ENCODE data around the gene COL23A1. TPM values are rescaled to one million over a fixed set of nuclear protein-coding genes. Genes with fewer than 3 reads are reported as not detected.

The COL23A1 gene
- total and polyA plus RNA-seq, 2 of the 8 experiments (the other 6 are each of a cell fraction or from before 2014, with no cell fraction given): 3.1 to 4.7 TPM

DNA sequence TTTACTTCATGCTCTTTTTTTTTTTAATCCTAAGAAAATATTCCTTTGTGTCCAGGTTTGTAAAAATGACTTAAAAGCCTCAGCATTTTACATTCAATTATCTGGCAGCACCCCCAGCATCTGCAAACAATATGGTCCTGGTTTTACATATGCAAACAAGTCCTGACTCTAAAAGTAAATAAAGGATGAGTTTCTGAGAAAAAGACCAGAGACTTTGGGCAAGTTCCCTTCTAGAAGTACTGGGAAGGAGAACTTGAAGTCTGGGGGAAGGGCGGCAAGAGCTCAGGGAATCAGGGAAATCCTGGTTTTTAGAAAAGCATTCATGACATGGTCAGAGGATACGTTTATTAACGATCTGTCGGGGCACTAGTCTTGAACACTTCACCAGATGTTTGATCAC is 25.8 kb downstream of the COL23A1 start (continued):
- TF ChIP-seq, protein P1, sequence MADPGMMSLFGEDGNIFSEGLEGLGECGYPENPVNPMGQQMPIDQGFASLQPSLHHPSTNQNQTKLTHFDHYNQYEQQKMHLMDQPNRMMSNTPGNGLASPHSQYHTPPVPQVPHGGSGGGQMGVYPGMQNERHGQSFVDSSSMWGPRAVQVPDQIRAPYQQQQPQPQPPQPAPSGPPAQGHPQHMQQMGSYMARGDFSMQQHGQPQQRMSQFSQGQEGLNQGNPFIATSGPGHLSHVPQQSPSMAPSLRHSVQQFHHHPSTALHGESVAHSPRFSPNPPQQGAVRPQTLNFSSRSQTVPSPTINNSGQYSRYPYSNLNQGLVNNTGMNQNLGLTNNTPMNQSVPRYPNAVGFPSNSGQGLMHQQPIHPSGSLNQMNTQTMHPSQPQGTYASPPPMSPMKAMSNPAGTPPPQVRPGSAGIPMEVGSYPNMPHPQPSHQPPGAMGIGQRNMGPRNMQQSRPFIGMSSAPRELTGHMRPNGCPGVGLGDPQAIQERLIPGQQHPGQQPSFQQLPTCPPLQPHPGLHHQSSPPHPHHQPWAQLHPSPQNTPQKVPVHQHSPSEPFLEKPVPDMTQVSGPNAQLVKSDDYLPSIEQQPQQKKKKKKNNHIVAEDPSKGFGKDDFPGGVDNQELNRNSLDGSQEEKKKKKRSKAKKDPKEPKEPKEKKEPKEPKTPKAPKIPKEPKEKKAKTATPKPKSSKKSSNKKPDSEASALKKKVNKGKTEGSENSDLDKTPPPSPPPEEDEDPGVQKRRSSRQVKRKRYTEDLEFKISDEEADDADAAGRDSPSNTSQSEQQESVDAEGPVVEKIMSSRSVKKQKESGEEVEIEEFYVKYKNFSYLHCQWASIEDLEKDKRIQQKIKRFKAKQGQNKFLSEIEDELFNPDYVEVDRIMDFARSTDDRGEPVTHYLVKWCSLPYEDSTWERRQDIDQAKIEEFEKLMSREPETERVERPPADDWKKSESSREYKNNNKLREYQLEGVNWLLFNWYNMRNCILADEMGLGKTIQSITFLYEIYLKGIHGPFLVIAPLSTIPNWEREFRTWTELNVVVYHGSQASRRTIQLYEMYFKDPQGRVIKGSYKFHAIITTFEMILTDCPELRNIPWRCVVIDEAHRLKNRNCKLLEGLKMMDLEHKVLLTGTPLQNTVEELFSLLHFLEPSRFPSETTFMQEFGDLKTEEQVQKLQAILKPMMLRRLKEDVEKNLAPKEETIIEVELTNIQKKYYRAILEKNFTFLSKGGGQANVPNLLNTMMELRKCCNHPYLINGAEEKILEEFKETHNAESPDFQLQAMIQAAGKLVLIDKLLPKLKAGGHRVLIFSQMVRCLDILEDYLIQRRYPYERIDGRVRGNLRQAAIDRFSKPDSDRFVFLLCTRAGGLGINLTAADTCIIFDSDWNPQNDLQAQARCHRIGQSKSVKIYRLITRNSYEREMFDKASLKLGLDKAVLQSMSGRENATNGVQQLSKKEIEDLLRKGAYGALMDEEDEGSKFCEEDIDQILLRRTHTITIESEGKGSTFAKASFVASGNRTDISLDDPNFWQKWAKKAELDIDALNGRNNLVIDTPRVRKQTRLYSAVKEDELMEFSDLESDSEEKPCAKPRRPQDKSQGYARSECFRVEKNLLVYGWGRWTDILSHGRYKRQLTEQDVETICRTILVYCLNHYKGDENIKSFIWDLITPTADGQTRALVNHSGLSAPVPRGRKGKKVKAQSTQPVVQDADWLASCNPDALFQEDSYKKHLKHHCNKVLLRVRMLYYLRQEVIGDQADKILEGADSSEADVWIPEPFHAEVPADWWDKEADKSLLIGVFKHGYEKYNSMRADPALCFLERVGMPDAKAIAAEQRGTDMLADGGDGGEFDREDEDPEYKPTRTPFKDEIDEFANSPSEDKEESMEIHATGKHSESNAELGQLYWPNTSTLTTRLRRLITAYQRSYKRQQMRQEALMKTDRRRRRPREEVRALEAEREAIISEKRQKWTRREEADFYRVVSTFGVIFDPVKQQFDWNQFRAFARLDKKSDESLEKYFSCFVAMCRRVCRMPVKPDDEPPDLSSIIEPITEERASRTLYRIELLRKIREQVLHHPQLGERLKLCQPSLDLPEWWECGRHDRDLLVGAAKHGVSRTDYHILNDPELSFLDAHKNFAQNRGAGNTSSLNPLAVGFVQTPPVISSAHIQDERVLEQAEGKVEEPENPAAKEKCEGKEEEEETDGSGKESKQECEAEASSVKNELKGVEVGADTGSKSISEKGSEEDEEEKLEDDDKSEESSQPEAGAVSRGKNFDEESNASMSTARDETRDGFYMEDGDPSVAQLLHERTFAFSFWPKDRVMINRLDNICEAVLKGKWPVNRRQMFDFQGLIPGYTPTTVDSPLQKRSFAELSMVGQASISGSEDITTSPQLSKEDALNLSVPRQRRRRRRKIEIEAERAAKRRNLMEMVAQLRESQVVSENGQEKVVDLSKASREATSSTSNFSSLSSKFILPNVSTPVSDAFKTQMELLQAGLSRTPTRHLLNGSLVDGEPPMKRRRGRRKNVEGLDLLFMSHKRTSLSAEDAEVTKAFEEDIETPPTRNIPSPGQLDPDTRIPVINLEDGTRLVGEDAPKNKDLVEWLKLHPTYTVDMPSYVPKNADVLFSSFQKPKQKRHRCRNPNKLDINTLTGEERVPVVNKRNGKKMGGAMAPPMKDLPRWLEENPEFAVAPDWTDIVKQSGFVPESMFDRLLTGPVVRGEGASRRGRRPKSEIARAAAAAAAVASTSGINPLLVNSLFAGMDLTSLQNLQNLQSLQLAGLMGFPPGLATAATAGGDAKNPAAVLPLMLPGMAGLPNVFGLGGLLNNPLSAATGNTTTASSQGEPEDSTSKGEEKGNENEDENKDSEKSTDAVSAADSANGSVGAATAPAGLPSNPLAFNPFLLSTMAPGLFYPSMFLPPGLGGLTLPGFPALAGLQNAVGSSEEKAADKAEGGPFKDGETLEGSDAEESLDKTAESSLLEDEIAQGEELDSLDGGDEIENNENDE (IDR thresholded peaks at IDR 0.05; ENCODE audit: insufficient replicate concordance, low read length): peak; percentile 53
- TF ChIP-seq KDM5A (IDR thresholded peaks at IDR 0.05; ENCODE audit: low read length): no peak

All from H1 (cell line).